ENCODE measurements around the gene IDH3G.

Gene IDH3G

GRCh38 chrX:153816831-153817690 is 22.9 kb upstream of the IDH3G start:
- WGBS, 2 experiments = 94 to 96% methylated on average over 18 to 25 of the region's 25 CpGs
- no peaks in the 10 kb centered on the region for H3K9me3 ChIP-seq (ENCODE audit: control insufficient read depth, low read length)
- H3K36me3 ChIP-seq (ENCODE audit: control insufficient read depth, insufficient read depth, low read length) = no peaks in the 10 kb centered on the region
- no peak overlapping the region for H3K4me3 ChIP-seq (ENCODE audit: insufficient read depth, low read depth, low read length)
- no peak overlapping the region for H3K27ac ChIP-seq (ENCODE audit: insufficient read depth, low read depth, low read length, poor library complexity, severe bottlenecking)
- no peaks in the 10 kb centered on the region for H3K27me3 ChIP-seq (ENCODE audit: control insufficient read depth, insufficient read depth, low read length, poor library complexity, severe bottlenecking)
- peaks cover 12% of the 10 kb centered on the region for H3K4me1 ChIP-seq (ENCODE audit: control insufficient read depth, insufficient read depth, low read length)

DNA sequence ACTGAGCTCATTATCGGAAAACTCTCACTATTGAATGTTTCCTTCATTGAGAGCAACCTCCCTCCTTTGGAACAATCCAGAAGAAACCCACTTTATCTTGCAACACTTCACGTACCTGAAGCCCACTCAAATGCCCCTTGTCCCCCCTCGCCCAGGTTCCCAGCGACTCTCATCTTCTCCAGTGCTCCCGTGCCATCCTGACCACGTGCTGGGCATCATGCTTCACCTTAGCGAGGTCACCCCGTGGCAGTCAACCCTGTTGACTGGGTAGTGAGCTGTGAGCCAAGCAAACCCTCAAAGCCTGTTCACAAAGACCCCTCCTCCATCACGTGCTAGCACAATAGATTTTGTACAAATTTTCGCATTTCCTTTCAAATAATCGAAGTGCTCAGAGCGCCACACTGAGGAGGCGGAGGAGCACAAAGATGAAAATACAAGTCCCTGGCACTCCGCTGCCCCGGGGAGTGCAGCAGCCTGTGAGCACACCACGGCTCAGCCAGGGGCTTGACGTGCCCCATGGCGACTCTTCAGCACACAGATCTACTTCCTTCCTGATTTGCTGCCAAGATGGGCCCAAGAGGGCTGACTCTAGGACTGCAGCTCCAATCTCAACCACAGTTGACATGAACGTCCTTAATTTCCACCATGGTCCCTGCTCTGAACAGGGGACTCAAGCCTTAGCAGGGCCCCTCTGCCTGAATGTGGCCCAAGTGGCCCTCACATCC is 20.6 kb upstream of the IDH3G start:
- 90 to 92% methylated on average over 19 of the region's 19 CpGs for WGBS, 2 experiments
- Histone ChIP-seq H3K4me1 (ENCODE audit: control insufficient read depth, insufficient read depth, low read length) (peaks cover 11% of the 10 kb centered on the region), H3K27me3 (ENCODE audit: control insufficient read depth, insufficient read depth, low read length, poor library complexity, severe bottlenecking) (no peaks in the 10 kb centered on the region), H3K36me3 (ENCODE audit: control insufficient read depth, insufficient read depth, low read length) (no peaks in the 10 kb centered on the region), H3K9me3 (ENCODE audit: control insufficient read depth, low read length) (no peaks in the 10 kb centered on the region), H3K4me3 (ENCODE audit: insufficient read depth, low read depth, low read length) (no peak overlapping the region), H3K27ac (ENCODE audit: insufficient read depth, low read depth, low read length, poor library complexity, severe bottlenecking) (no peak overlapping the region)

GRCh38 chrX:153813161-153813560 is 19.0 kb upstream of the IDH3G start:
- Histone ChIP-seq H3K27me3 (ENCODE audit: control insufficient read depth, insufficient read depth, low read length, poor library complexity, severe bottlenecking) (no peaks in the 10 kb centered on the region), H3K4me3 (ENCODE audit: insufficient read depth, low read depth, low read length) (no peak overlapping the region), H3K9me3 (ENCODE audit: control insufficient read depth, low read length) (no peaks in the 10 kb centered on the region), H3K36me3 (ENCODE audit: control insufficient read depth, insufficient read depth, low read length) (no peaks in the 10 kb centered on the region), H3K27ac (ENCODE audit: insufficient read depth, low read depth, low read length, poor library complexity, severe bottlenecking) (no peak overlapping the region), H3K4me1 (ENCODE audit: control insufficient read depth, insufficient read depth, low read length) (peaks cover 4% of the 10 kb centered on the region)
- WGBS, 2 experiments = 98% methylated on average over 4 to 5 of the region's 5 CpGs

DNA sequence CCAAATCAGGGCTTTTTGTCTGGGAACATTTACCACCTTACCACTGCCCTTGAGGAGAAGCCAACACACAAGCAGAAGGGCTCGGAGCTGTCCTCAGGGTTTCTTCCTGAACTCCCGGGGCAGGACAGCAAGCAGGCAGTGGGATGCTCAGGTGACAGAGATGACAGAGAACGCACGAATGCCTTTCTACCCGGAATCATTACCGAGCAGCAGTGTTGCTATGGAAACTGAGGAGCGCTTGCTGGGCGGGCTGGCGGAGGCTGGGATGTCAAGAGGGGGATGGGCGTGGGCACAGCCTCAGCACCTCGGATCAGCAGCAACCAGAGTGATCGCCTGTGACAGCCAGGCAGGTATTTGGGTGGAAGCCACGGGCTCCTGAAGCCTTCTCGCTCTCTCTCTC is 18.0 kb upstream of the IDH3G start:
- H3K27ac ChIP-seq (ENCODE audit: insufficient read depth, low read depth, low read length, poor library complexity, severe bottlenecking) = peak overlapping the region; percentile 8
- H3K27me3 ChIP-seq (ENCODE audit: control insufficient read depth, insufficient read depth, low read length, poor library complexity, severe bottlenecking) = no peaks in the 10 kb centered on the region
- 39 to 42% methylated on average over 14 of the region's 14 CpGs for WGBS, 2 experiments
- H3K4me3 ChIP-seq (ENCODE audit: insufficient read depth, low read depth, low read length) = no peak overlapping the region
- no peaks in the 10 kb centered on the region for H3K9me3 ChIP-seq (ENCODE audit: control insufficient read depth, low read length)
- no peaks in the 10 kb centered on the region for H3K36me3 ChIP-seq (ENCODE audit: control insufficient read depth, insufficient read depth, low read length)
- H3K4me1 ChIP-seq (ENCODE audit: control insufficient read depth, insufficient read depth, low read length) = peaks cover 4% of the 10 kb centered on the region

- H3K4me3 ChIP-seq (ENCODE audit: insufficient read depth, low read depth, low read length) = no peak overlapping the region
- no peaks in the 10 kb centered on the region for H3K27me3 ChIP-seq (ENCODE audit: control insufficient read depth, insufficient read depth, low read length, poor library complexity, severe bottlenecking)
- H3K4me1 ChIP-seq (ENCODE audit: control insufficient read depth, insufficient read depth, low read length) = peaks cover 4% of the 10 kb centered on the region
- H3K27ac ChIP-seq (ENCODE audit: insufficient read depth, low read depth, low read length, poor library complexity, severe bottlenecking) = no peak overlapping the region
- WGBS, 2 experiments = 94 to 96% methylated on average over 19 of the region's 19 CpGs
- H3K9me3 ChIP-seq (ENCODE audit: control insufficient read depth, low read length) = no peaks in the 10 kb centered on the region
- no peaks in the 10 kb centered on the region for H3K36me3 ChIP-seq (ENCODE audit: control insufficient read depth, insufficient read depth, low read length)
Measured at GRCh38 chrX:153807976-153808375, 13.8 kb upstream of the IDH3G start.

GRCh38 chrX:153806999-153807575 is 12.9 kb upstream of the IDH3G start:
- Histone ChIP-seq H3K27ac (ENCODE audit: insufficient read depth, low read depth, low read length, poor library complexity, severe bottlenecking) (no peak overlapping the region), H3K9me3 (ENCODE audit: control insufficient read depth, low read length) (no peaks in the 10 kb centered on the region), H3K4me3 (ENCODE audit: insufficient read depth, low read depth, low read length) (no peak overlapping the region), H3K36me3 (ENCODE audit: control insufficient read depth, insufficient read depth, low read length) (no peaks in the 10 kb centered on the region), H3K27me3 (ENCODE audit: control insufficient read depth, insufficient read depth, low read length, poor library complexity, severe bottlenecking) (no peaks in the 10 kb centered on the region), H3K4me1 (ENCODE audit: control insufficient read depth, insufficient read depth, low read length) (no peaks in the 10 kb centered on the region)
- 93 to 97% methylated on average over 28 of the region's 28 CpGs for WGBS, 2 experiments

- Histone ChIP-seq H3K4me3 (ENCODE audit: insufficient read depth, low read depth, low read length) (no peak overlapping the region), H3K4me1 (ENCODE audit: control insufficient read depth, insufficient read depth, low read length) (no peaks in the 10 kb centered on the region), H3K27me3 (ENCODE audit: control insufficient read depth, insufficient read depth, low read length, poor library complexity, severe bottlenecking) (no peaks in the 10 kb centered on the region), H3K9me3 (ENCODE audit: control insufficient read depth, low read length) (no peaks in the 10 kb centered on the region), H3K27ac (ENCODE audit: insufficient read depth, low read depth, low read length, poor library complexity, severe bottlenecking) (no peak overlapping the region), H3K36me3 (ENCODE audit: control insufficient read depth, insufficient read depth, low read length) (no peaks in the 10 kb centered on the region)
- WGBS, 2 experiments = 92 to 95% methylated on average over 13 of the region's 13 CpGs
Measured at GRCh38 chrX:153805436-153805835, 11.3 kb upstream of the IDH3G start.

DNA sequence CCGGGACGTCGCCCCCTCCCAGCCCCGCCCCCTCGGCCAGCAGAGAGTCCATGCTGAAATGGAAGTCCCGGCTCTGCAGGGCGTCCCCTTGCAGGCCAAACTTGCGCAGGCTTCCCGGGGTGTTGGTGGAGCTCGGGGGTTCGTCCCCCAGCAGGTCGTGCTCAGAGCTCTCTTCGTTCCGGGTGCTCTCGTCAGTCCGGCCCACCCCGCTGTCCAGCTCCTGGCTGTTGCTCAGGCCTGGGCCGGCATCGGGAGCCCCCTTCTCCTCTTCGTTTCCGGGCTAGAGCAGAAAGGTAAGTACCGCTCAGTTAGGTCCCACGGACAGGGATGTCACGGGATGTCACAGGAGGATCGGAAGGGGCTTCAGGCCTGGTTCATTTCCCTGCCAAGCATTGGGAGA is 10.4 kb upstream of the IDH3G start:
- H3K4me1 ChIP-seq (ENCODE audit: control insufficient read depth, insufficient read depth, low read length) = no peaks in the 10 kb centered on the region
- 94 to 95% methylated on average over 25 of the region's 25 CpGs for whole genome bisulfite sequencing, 2 experiments

GRCh38 chrX:153804100-153804595 is 10.0 kb upstream of the IDH3G start:
- 95 to 96% methylated on average over 34 of the region's 34 CpGs for WGBS, 2 experiments
- H3K27me3 ChIP-seq (ENCODE audit: control insufficient read depth, insufficient read depth, low read length, poor library complexity, severe bottlenecking) = no peaks in the 10 kb centered on the region
- no peak overlapping the region for H3K4me3 ChIP-seq (ENCODE audit: insufficient read depth, low read depth, low read length)
- H3K9me3 ChIP-seq (ENCODE audit: control insufficient read depth, low read length) = no peaks in the 10 kb centered on the region
- H3K27ac ChIP-seq (ENCODE audit: insufficient read depth, low read depth, low read length, poor library complexity, severe bottlenecking) = no peak overlapping the region
- no peaks in the 10 kb centered on the region for H3K4me1 ChIP-seq (ENCODE audit: control insufficient read depth, insufficient read depth, low read length)
- no peaks in the 10 kb centered on the region for H3K36me3 ChIP-seq (ENCODE audit: control insufficient read depth, insufficient read depth, low read length)

More for the DNA sequence above, 10.4 kb upstream of the IDH3G start:
- Histone ChIP-seq H3K9me3 (ENCODE audit: control insufficient read depth, low read length) (no peaks in the 10 kb centered on the region), H3K4me3 (ENCODE audit: insufficient read depth, low read depth, low read length) (no peak overlapping the region), H3K27ac (ENCODE audit: insufficient read depth, low read depth, low read length, poor library complexity, severe bottlenecking) (no peak overlapping the region), H3K27me3 (ENCODE audit: control insufficient read depth, insufficient read depth, low read length, poor library complexity, severe bottlenecking) (no peaks in the 10 kb centered on the region), H3K36me3 (ENCODE audit: control insufficient read depth, insufficient read depth, low read length) (no peaks in the 10 kb centered on the region)

All from ectodermal cell (in vitro differentiated cells).